ENCODE measurements around the gene DTNB. TPM values are rescaled to one million over a fixed set of nuclear protein-coding genes. Genes with fewer than 3 reads are reported as not detected.
"Not testable (repeated sequence)": the region's sequence is repeated elsewhere in the genome, so short reads cannot be mapped to it uniquely, and the experiment has no call there.

The DTNB gene
- total RNA-seq, 1 donor from 2014 or later: 8.0 TPM

- DNase-seq: no peak
Measured at GRCh38 chr2:25682082-25682481, 8.7 kb upstream of the DTNB start.

DNA sequence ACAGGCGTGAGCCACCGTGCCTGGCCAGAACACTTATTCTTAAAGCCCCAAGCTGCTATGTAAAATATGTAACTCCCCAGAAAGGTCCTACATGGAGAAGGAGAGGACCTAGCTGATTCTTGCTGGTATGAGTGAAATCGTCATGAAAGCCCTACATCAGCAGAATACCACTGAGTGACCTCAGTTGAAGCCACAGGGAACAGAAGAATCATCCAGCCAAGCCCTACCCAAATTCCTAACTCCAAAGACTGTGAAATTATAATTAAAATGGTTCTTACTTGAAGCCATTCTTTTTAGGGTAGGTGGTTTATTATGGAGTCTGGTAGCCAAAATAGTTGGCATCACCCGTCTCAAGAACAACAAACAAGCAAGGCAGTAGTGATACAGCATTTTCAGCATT lies 4.5 kb upstream of the DTNB start:
- DNase-seq: no peak

DNA sequence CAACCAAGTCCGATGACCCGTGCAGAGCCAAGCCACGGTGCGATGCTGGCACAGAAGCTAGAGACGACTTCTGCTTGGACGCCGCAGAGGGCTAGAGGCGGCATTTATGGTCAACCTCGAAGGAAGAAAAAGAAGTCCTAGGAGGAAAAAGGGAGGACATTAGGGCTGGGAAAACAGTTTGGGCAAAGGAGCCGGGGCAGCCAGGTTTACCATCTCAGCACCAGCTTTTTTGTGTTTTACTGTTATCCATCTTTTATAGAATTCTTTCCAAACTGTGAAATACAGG lies 643 bp upstream of the DTNB start:
- DNase-seq: no peak

DNA sequence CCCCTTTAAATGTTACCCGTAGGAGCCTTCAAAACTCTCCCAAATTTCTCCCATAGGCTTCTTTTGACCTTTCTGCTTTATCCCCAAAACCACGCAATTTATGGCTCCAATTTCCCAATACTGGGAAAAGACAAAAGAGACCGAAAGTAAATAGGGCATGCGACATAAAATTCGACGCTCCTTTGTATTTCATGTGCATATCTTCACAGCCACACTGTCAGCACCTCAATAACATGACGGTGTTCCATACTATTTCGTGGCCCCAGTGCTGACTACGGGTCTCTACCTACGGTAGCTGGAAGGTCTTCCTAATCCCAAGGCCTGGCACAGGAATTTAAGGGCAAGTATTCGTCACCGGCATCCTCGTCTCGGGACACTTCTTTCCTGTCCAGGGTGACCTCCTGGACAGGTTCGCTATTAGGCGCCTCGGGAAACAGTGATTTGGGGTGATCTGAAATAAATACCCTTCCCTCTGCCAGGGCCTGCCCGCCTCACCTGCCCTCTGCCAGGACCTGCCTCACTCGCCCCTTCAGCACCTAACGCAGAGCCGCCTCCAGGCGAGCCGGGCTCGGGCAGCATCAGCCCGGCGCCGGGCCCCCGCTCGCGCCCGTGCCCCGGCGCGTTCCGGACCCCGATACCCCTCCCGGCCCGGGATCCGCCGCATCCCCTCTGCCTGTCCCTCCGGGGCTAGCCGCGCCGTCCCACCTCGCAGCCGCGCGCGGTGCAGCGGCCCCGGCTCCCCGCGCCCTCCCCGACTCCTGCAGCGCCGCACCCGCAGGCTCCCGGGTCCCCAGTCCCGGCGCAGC lies 680 bp downstream of the DTNB start:
- peak; percentile 52 for DNase-seq

DNA sequence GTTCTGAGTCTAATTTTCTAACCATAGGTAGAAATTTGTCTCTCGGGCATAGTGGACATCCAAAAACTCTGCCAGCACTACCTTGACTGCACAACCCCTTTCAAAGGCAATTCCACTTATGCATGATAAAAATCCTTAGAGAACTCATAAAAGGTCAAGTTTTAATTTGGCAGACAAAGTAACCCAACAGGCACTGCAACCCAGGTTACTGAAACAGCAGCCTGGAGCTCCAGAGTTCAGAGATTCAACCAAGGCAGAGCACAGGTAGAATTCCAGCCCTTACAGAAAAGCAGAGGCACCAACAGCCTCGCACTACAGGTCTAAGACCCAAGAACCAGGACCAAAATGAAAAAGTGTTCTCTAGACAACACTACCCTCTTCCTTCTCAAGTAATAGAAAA lies 1.8 kb downstream of the DTNB start:
- no peak for DNase-seq

- no peak for DNase-seq
Measured at GRCh38 chr2:25669520-25669919, 3.9 kb downstream of the DTNB start.

GRCh38 chr2:25666218-25666617 lies 7.2 kb downstream of the DTNB start:
- no peak for DNase-seq

DNA sequence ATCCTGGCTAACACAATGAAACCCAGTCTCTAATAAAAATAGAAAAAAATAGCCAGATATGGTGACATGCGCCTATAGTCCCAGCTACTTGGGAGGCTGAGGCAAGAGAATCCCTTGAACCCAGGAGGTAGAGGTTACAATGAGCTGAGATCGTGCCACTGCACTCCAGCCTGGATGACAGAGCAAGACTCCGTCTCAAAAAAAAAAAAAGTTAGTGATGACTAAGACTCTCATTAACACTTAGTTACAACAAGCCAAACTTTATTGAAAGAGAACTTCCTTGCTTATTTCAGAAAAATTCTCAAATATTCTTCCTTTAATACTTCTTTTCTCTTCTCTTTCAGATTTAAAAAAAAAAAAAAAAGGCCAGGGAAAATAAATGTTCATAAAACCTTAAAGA lies 7.9 kb downstream of the DTNB start:
- DNase-seq: not testable (repeated sequence)

GRCh38 chr2:25664965-25665307 lies 8.4 kb downstream of the DTNB start:
- no peak for DNase-seq

DNA sequence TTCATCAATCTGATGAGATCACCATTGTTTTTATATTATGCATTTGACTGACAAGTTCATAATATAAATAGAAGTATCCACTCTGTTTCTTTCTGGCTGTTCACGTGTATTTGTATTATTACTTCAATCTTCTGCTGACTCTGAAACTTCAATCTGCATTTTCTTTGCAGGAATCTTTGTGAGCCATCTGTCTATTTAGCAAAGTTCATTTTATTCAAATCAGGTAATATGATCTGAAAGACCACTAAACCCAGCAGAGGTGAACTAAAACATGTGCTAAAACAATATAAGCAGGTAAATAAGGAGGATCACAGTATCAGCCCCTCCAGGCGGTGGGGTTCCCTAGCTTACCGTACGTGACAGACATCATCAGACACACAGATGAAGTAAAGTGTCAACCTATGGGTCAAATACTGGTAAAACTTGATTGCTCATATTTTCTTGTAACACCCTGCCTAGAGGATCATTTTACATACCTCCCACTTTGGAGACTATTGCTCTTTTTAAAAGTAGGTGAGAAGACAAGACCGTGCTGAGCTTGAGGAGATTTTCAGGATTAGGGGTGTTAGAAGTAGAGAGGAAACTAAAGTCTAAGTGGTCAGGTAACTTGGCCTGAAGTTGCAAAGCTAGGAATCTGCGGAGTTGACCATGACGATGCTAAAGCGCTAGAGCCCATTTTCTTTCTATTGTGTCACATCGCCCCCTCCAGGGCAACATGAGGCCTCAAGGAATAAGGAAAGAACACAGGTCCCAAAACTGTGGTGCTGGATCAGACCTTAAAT lies 9.0 kb downstream of the DTNB start:
- DNase-seq: peak; percentile 85

- no peak for DNase-seq
Measured at GRCh38 chr2:25655316-25655715, 18.1 kb downstream of the DTNB start.

DNA sequence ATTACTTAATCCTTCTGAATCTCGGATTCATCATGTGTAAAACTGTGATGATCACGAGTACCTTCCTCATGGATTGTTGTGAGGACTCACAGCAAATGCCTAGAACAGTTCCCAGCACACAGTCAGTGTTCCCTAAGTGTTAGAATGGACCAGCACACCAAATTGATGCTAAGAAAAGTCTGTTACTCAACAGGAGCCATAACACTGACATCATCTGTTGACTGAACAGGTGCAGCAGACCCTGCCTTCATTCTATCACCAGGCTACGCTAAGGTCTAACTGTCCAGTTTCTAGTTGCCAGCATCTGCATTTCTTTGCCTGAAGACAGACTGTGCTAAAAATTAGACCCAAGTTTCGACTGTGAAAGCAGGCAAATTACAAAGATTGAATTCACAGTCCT lies 18.6 kb downstream of the DTNB start:
- peak; percentile 12 for DNase-seq

DNA sequence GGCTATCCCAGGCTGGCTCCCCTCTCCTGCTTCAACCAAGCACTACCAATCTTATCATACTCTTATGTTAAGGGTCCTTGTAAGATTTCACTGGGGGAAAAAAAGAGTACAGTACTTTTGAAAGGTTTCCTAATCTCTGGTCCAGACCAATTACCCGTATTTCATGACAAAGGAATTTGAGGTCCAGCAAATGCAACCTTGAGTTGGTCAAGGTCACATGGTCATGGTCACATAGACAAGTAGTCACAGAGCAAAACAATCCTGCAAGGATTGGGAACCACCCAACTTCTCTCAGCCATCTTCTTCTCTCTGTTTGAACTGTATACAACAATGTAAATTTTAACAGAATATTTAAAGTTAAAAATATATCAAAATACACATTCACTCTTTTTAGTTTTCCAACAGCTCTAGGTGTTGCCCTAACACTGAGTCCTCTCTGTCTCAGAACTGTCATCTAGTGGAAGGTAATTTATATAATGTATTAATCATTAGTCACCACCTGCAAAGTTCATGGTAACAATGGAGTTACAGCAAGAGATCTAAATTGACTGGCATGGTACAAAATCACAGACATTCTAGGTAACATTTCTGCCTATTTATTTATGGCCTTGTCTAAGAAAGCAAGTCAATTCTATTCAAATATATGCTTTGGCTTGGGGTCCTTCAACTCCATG lies 21.5 kb downstream of the DTNB start:
- no peak for DNase-seq

DNA sequence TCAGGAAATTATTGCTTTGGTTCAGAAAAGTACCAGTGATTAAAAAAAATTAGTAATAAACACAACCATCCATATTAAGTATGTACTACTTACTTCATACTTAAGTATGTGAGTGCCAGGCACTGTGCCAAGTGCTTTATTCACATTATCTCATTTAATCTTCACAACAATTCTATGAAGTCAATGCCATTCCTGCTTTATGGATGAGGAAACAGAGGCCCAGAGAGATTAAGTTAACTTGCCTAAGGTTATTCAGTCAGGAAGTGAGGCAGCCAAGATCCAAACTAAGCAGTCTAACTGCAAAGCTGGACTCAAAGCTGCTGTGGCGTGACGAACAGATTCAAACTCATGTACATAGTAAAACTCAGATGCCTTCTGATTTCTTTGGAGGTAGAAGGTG lies 22.3 kb downstream of the DTNB start:
- DNase-seq: no peak

GRCh38 chr2:25650256-25650655 lies 23.1 kb downstream of the DTNB start:
- DNase-seq: no peak

GRCh38 chr2:25649786-25650185 lies 23.6 kb downstream of the DTNB start:
- no peak for DNase-seq

DNA sequence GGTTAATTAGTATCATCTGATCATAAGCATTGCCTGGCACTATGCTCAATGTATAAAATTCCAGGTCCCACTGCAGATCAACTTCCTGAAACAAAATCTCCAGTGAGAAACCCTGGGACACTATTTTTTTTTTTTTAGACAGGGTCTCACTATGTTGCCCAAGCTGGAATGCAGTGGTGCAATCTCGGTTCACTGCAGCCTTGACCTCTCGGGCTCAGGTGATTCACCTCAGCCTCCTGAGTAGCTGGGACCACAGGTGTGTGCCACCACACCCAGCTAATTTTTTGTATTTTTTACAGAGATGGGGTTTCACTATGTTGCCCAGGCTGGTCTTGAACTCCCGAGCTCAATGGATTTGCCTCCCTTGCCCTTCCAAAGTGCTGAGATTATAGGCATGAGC lies 31.1 kb downstream of the DTNB start:
- DNase-seq: no peak

- no peak for DNase-seq
Measured at GRCh38 chr2:25639696-25640095, 33.7 kb downstream of the DTNB start.

- DNase-seq: no peak
Measured at GRCh38 chr2:25639131-25639530, 34.2 kb downstream of the DTNB start.

DNA sequence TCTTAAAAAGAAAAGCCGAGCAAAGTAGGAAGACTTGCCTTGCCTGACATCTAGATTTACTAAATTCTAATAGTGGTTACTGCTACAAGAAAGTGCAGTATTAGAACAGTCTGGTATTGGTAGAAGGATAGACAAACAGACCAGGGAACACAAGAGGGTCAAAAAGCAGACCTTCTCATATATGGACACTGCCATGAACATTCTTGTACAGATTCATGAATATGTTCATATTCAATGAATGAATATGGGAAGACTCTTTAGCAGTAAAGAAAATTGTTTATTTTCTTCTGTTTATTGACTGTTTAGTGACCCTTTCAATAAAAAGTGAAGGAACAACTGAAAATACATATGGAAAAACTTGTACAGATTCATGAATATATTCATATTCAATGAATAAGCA lies 37.6 kb downstream of the DTNB start:
- DNase-seq: no peak

DNA sequence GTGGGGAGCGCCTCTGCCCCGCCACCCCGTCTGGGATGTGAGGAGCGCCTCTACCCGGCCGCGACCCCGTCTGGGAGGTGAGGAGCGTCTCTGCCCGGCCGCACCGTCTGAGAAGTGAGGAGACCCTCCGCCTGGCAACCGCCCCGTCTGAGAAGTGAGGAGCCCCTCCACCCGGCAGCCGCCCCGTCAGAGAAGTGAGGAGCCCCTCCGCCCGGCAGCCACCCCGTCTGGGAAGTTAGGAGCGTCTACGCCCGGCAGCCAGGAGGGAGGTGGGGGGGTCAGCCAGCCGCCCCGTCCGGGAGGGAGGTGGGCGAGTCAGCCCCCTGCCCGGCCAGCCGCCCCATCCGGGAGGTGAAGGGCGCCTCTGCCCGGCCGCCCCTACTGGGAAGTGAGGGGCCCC lies 39.6 kb downstream of the DTNB start:
- DNase-seq: not testable (repeated sequence)

DNA sequence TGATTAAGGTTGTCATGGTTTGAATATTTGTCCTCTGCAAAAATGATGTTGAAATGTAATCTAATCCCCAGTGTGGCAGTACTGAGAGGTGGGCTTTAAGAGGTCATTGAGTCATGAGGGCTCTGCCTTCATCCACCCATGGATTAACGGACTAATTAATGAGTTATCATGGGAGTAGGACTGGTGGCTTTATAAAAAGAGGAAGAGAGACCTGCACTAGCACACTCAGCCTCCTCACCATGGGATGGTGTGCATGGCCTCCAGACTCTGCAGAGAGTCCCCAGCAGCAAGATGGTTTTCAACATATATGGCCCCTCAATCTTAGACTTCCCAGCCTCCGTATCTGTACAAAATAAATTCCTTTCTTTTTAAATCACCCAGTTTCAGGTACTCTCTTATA lies 41.0 kb downstream of the DTNB start:
- DNase-seq: no peak

GRCh38 chr2:25624635-25625034 lies 48.7 kb downstream of the DTNB start:
- DNase-seq: no peak

- DNase-seq: no peak
Measured at GRCh38 chr2:25623361-25623760, 50.0 kb downstream of the DTNB start.
